Right lobe of liver (tissue), 6 donors: ENCODE measurements around the gene ZDHHC14. TPM values are rescaled to one million over a fixed set of nuclear protein-coding genes. Genes with fewer than 3 reads are reported as not detected.

ENCODE experiments used
- ATAC-seq, 4 donors: fragments of 200-7000 bp; cut with Tn5 transposase; one replicate each; pipeline ENCODE4 v1.9.1; 2020; ENCODE audit warnings: mild to moderate bottlenecking in 4 of 4, moderate library complexity in 4 of 4
- DNase-seq, 3 donors: peaks; one replicate each; pipeline ENCODE4 v3.0.0-alpha.2; 2020
- H3K27ac ChIP-seq, 3 donors: fragments of 200-600 bp; one replicate each; pipeline ENCODE4 v1.8.0; 2022
- H3K27me3 ChIP-seq, 2 donors: fragments of 200-600 bp; one replicate each; pipeline ENCODE4 v1.8.0; 2022
- H3K36me3 ChIP-seq, 4 donors: fragments of 200-600 bp; sonication (generic) in 1 of 4; one replicate each; pipeline versions ENCODE4 v1.5.1 to v1.8.0; 2017 to 2022; ENCODE audit warnings: control low read depth in 1 of 4
- H3K4me1 ChIP-seq, 4 donors: fragments of 200-600 bp; sonication (generic) in 1 of 4; one replicate each; pipeline versions ENCODE4 v1.5.1 to v1.8.0; 2017 to 2022; ENCODE audit warnings: control low read depth in 1 of 4
- H3K4me3 ChIP-seq, 3 donors: fragments of 200-600 bp; one replicate each; pipeline ENCODE4 v1.8.0; 2022
- H3K9me3 ChIP-seq, 4 donors: fragments of 200-600 bp; sonication (generic) in 1 of 4; one replicate each; pipeline versions ENCODE4 v1.5.1 to v1.8.0; 2017 to 2022; ENCODE audit warnings: control low read depth in 1 of 4
- CTCF ChIP-seq, 4 donors: fragments of 200-600 bp in 3 of 4; fragments of 450-650 bp in 1 of 4; IDR thresholded peaks; one replicate each; pipeline versions ENCODE4 v1.5.1 to v1.8.0; 2016 to 2022; ENCODE audit warnings: antibody characterized with exemption in 4 of 4, mild to moderate bottlenecking in 2 of 4
- POLR2A ChIP-seq: fragments of 450-650 bp; IDR thresholded peaks from one replicate; pipeline ENCODE4 v1.6.1; 2017; ENCODE audit warnings: antibody characterized with exemption, mild to moderate bottlenecking
- WGBS: methylation state at CpG from one replicate; pipeline ENCODE4 v1.1.6; 2018; ENCODE audit warnings: low coverage, low lambda C conversion rate; ENCODE audit not compliant: insufficient coverage; ENCODE audit errors: missing lambda C conversion rate; 5-methylcytosine and 5-hydroxymethylcytosine counted together
- intact Hi-C, 2 donors: fragments of 100-400 bp; cut with DNase I; formaldehyde crosslinking; loops; one replicate each; pipeline versions ENCODE4 v1.11.2 to v1.14.1; 2022
- total RNA-seq, 6 experiments: library from RNA; depleted of rRNA in 2 of 6; stranded (reverse); fragments of >200 nt in 2 of 6; fragmentation: NEBNext Ultra II Directional in 3 of 6; extraction: Animal tissue kit (Norgen Biotek cat#: 25700) in 3 of 6; gene quantifications; one replicate each; pipeline versions ENCODE4 v1.1.0 to v1.2.4, GENCODE V29; 2016 to 2023
- donor health status: DM: no; HTN: yes; CAD: no.
- donor health status: DM: no; HTN: no; CAD: no.
- donor health status: DM: no; HTN: no; CAD: no.
- donor health status: DM: no; HTN: yes; CAD: no.
- donor health status: DM: no; HTN: yes; CAD: no.

ZDHHC14 gene
- total RNA-seq, 6 experiments from 2014 or later = 7.3 to 13.0 (median 10.3) TPM

- no peak overlapping the region for H3K4me3 ChIP-seq
- WGBS = 84% methylated on average over 6 of the region's 6 CpGs
- H3K27ac ChIP-seq = no peak overlapping the region
- H3K4me1 ChIP-seq = no peaks in the 10 kb centered on the region
- ATAC-seq (no peak), DNase-seq (no peak)
- H3K27me3 ChIP-seq = no peaks in the 10 kb centered on the region
- intact Hi-C loops = no loop called here
- TF ChIP-seq POLR2A = no peak
- TF ChIP-seq CTCF (IDR thresholded peaks at IDR 0.05) = no peak
- H3K9me3 ChIP-seq = no peaks in the 10 kb centered on the region
- no peaks in the 10 kb centered on the region for H3K36me3 ChIP-seq
Observed at GRCh38 chr6:157449610-157450009, 68.6 kb downstream of the ZDHHC14 start.

- H3K4me3 ChIP-seq = no peak overlapping the region
- no peak for ATAC-seq
- H3K9me3 ChIP-seq = no peaks in the 10 kb centered on the region
- WGBS = 85% methylated on average over 10 of the region's 10 CpGs
- TF ChIP-seq CTCF (IDR thresholded peaks at IDR 0.05) = no peak
- DNase-seq = no peak
- intact Hi-C loops = no loop called here
- H3K4me1 ChIP-seq = no peaks in the 10 kb centered on the region
- no peaks in the 10 kb centered on the region for H3K27me3 ChIP-seq
- no peak overlapping the region for H3K27ac ChIP-seq
- H3K36me3 ChIP-seq = no peaks in the 10 kb centered on the region
Observed at GRCh38 chr6:157450931-157451742, 70.1 kb downstream of the ZDHHC14 start.

GRCh38 chr6:157452096-157452495 lies 71.1 kb downstream of the ZDHHC14 start:
- Histone ChIP-seq H3K4me3 (no peak overlapping the region), H3K27ac (no peak overlapping the region), H3K36me3 (no peaks in the 10 kb centered on the region), H3K27me3 (no peaks in the 10 kb centered on the region), H3K9me3 (no peaks in the 10 kb centered on the region), H3K4me1 (no peaks in the 10 kb centered on the region)
- WGBS = 27% methylated on average over 2 of the region's 2 CpGs
- intact Hi-C loops = no loop called here
- peak in 2 of 4 donors; percentile 23 to 32 for ATAC-seq
- no peak for TF ChIP-seq CTCF (IDR thresholded peaks at IDR 0.05)
- DNase-seq = no peak

- Histone ChIP-seq H3K27me3 (no peaks in the 10 kb centered on the region), H3K27ac (no peak overlapping the region), H3K4me3 (no peak overlapping the region), H3K4me1 (no peaks in the 10 kb centered on the region), H3K9me3 (no peaks in the 10 kb centered on the region), H3K36me3 (no peaks in the 10 kb centered on the region)
- intact Hi-C loops = no loop called here
- DNase-seq (no peak), ATAC-seq (no peak)
- WGBS = 74% methylated on average over 4 of the region's 4 CpGs
- TF ChIP-seq CTCF (IDR thresholded peaks at IDR 0.05) (no peak), POLR2A (no peak)
Observed at GRCh38 chr6:157453131-157453530, 72.1 kb downstream of the ZDHHC14 start.
